Sigmoid colon (tissue), 4 donors: Measurements from ENCODE around the gene HSPA6.
"Not testable (repeated sequence)": the region's sequence is repeated elsewhere in the genome, so short reads cannot be mapped to it uniquely, and the experiment has no call there.

Experiments used
- CTCF ChIP-seq, 4 experiments: fragments of 450-650 bp in 3 of 4; fragments of 200-600 bp in 1 of 4; IDR thresholded peaks; one replicate each; pipeline ENCODE4 v1.5.1; 2016 to 2019; ENCODE audit warnings: antibody characterized with exemption in 4 of 4, mild to moderate bottlenecking in 3 of 4, moderate library complexity in 2 of 4
- EP300 ChIP-seq, 4 donors: sonication (generic); formaldehyde crosslinking; IDR thresholded peaks; one replicate each; pipeline ENCODE4 v1.6.1; 2017; ENCODE audit warnings: antibody characterized with exemption in 4 of 4
- POLR2A ChIP-seq, 2 donors: fragments of 450-650 bp; IDR thresholded peaks; one replicate each; pipeline ENCODE4 v1.6.1; 2016; ENCODE audit warnings: antibody characterized with exemption in 2 of 2, mild to moderate bottlenecking in 2 of 2, moderate library complexity in 2 of 2
- POLR2AphosphoS5 ChIP-seq, 4 donors: sonication (generic); formaldehyde crosslinking; IDR thresholded peaks; one replicate each; pipeline ENCODE4 v1.6.1; 2017; ENCODE audit warnings: antibody characterized with exemption in 4 of 4

GRCh38 chr1:161513953-161514352 is 10.4 kb upstream of the HSPA6 start:
- TF ChIP-seq CTCF, POLR2AphosphoS5, POLR2A, EP300 (IDR thresholded peaks at IDR 0.05): not testable (repeated sequence)
